ENCODE results near the gene TBC1D8B.
"Not testable (repeated sequence)": the region's sequence is repeated elsewhere in the genome, so short reads cannot be mapped to it uniquely, and the experiment has no call there.

The TBC1D8B gene

DNA sequence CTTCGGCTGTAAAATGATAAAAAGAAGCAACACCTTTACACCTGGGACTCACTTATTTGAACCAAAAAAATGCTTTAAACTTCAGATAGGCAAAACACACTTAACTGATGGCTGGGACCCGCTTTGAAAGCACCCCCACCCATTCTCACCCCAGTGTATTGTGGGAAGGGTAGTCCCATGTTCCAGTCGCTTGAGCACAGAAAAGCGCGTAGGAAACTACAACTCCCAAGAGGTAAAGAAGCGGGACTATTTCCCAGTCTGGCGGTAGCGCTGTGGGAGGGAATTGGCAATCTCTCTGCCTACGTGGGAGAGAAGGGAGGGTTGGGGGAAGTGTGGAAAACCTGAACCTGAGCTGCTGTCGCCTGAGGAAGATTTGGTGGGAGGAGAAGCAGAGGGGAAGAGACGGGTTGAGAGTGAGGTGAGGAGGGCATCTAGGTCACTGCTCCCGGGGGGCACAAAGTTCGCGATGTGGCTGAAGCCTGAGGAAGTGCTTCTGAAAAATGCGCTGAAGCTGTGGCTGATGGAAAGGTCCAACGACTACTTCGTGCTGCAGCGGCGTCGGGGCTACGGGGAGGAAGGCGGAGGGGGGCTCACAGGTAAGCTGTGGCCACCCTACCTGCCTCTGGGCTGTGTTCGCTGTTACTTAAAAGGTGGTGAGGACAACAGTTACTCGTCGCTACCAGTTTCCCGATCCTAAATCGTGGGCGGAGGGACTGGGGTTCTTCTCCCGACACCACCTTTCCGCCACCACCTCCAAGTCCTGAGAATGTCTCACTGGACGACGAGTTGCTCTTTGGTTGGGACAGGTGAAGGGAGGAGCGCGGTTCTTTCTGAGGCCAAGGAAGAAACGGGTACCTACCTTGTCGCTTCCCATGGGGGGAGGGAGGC lies at the start of gene TBC1D8B:
TBC1D8B (plus strand) TSS at position 286 of the 888 bp plus-strand sequence; CDS start at position 467, 181 bp downstream.
- in situ Hi-C loops (cut with HindIII; ENCODE audit: low sequenced_read_pairs), result no loop called here

DNA sequence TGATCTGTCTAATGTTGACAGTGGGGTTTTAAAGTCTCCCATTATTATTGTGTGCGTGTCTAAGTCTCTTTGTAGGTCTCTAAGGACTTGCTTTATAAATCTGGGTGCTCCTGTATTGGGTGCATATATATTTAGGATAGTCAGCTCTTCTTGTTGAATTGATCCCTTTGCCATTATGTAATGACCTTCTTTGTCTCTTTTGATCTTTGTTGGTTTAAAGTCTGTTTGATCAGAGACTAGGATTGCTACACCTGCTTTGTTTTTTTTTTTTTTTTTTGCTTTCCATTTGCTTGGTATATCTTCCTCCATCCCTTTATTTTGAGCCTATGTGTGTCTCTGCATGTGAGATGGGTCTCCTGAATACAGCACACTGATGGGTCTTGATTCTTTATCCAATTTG lies 33.2 kb upstream of the TBC1D8B start:
- in situ Hi-C loops (cut with HindIII; ENCODE audit: low sequenced_read_pairs), result not testable (repeated sequence)

DNA sequence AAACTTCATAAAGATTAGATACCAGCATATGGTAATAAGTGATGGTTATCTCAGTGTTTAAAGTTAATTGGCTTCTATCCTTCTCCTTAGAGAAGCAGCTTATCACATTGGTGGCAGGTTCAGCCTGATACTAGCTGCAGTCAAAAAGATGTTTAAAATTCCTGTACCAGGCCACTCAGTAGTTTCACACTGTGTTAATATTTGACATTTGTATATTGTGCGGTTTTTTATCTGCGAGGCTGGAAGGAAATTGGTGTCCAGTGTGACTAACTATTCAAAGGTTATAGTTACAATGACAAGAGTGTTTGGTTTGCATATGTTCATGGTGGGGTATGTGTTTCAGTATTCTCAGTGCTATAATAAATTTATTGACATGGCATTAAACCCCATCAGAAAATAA lies 27.5 kb upstream of the TBC1D8B start:
- in situ Hi-C loops (cut with HindIII; ENCODE audit: low sequenced_read_pairs), result loop anchor here (25.0 kb wide), 1 partner anchor 288 kb away; no protein-coding TSS in a partner anchor

DNA sequence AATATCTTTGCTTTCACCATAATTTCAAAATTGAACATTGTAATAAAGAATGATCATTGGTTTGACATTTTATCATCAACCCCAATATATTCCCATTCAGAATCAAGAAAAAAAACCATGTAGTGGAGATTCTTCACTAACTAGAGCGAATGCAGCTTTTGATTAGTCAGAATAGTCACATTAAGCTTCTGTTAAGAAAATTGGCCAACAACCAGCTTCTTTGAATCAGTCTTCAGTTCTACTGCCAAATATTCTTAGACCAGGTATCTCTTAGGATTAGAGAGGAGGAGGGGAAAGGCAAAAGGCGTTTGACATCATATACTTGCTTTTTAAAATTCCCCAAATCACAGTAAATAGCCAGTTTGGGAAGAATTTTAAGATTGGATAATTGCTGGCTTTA lies 22.2 kb upstream of the TBC1D8B start:
- in situ Hi-C loops (cut with HindIII; ENCODE audit: low sequenced_read_pairs), result loop anchor here (25.0 kb wide), 1 partner anchor 293 kb away; no protein-coding TSS in a partner anchor

DNA sequence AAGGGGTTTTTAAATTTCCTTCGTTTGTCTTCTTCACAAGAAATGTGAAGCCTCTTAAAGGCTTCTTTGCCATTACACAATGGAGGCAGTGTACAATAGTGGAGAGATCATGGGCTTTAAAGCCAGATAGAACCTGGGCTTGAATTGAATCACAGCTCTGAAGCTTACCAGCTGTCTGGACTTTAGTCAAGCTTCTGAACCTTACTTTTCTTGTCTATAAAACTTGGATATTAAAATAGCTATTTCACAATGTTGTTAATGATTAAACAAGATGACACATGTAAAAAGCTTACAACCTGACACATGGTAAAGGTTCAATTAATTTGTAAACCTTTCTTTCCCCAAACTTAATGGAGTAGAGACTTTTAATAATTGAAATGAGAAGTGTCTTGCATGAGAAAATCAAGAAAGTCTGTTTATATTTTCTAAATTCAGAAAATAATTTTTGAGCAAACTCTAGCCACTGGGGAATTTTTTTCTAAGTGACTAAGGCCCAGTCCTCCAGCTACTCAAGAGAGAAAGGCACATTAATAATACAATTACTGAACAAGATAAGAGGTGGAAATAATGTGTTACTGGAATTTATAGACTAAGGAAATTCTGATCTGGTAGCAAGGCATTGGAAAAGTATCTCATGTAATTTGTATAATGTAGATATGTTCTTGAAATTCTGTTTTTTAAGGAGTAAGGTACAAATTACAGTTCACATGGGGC lies 21.7 kb upstream of the TBC1D8B start:
- in situ Hi-C loops (cut with HindIII; ENCODE audit: low sequenced_read_pairs), result loop anchor here (25.0 kb wide), 1 partner anchor 294 kb away; no protein-coding TSS in a partner anchor

DNA sequence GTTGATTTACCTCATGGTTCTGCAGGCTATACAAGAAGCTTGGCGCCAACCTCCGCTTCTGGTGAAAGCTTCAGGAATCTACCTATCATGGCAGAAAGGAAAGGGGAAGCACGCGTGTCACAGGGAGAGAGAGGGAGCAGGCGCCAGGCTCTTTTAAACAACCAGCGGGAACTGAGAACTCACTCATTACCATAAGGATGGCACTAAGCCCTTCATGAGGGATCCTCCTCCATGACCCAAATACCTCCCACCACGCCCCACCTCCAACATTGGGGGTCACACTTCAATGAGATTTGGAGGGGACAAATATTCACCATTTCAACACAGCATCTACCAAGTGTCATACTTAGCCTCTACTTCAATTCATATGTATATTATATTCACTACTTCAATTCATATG lies 18.8 kb upstream of the TBC1D8B start:
- in situ Hi-C loops (cut with HindIII; ENCODE audit: low sequenced_read_pairs), result loop anchor here (25.0 kb wide), 1 partner anchor 296 kb away; no protein-coding TSS in a partner anchor

DNA sequence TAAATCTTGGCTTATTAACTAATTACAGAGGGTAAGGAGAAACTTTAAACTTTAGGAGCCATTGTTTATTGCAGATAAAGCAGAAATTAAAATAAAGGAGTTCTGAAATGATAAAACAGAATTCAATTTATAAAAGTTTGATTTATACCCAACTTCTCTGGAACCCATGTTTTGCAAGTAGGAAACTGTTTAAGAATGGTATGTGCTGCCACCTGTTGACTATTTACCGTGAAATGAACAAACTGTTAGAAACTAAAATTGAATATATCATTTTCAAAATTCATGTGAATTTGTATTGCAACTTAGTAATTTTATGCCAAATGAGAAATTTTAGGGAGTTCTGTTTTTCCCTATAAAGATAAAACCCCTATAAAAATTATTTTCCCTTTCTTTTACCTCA lies 11.0 kb upstream of the TBC1D8B start:
- in situ Hi-C loops (cut with HindIII; ENCODE audit: low sequenced_read_pairs), result loop anchor here (25.0 kb wide), 1 partner anchor 304 kb away; no protein-coding TSS in a partner anchor

DNA sequence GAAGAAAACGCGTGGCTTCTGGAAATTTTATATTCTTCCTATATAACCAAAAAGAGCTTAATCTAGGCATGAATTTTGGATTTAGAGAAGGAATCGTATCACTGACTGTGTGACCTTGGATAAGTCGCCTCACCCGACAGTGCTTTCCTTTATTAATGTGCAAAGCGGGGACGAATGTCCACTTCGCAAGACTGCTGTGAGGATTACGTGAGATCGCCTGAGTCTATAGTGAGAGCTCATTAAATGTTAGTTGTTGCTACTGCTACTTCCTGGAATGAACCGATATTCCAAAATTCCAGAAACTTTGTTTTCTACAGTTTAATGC lies 448 bp upstream of the TBC1D8B start:
- in situ Hi-C loops (cut with HindIII; ENCODE audit: low sequenced_read_pairs), result no loop called here

DNA sequence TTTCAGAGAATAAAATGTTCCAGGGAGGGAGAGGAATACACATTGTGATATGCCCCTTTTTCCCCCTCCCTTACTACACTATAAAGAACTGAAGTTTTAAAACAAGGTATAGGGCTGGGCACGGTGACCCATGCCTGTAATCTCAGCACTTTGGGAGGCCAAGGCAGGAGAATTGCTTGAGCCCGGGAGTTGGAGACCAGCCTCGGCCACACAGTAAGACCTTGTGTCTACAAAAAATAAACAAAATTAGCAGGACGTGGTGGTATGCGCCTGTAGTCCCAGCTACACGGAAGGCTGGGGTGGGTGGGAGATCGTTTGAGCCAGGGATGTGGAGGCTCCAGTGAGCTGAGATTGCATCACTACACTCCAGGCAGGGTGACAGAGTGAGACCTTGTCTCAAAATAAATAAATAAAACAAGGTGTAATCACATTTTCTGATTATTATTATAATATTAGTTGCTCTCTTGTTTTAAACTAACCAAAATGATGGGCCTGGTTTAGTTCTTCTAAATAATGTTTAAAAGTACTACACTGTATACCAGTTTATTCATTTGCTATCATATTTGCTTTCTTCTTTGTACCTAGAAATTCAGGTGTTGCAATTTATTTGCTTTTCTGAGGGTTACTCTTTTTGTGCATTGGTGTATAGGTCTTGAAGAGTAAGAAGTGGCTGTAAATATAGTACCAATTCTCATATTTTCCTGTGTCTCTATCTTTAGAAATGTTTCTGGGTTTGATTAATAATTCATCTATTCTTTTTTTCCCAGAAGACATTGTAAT lies 8.8 kb downstream of the TBC1D8B start:
- in situ Hi-C loops (cut with HindIII; ENCODE audit: low sequenced_read_pairs), result no loop called here

DNA sequence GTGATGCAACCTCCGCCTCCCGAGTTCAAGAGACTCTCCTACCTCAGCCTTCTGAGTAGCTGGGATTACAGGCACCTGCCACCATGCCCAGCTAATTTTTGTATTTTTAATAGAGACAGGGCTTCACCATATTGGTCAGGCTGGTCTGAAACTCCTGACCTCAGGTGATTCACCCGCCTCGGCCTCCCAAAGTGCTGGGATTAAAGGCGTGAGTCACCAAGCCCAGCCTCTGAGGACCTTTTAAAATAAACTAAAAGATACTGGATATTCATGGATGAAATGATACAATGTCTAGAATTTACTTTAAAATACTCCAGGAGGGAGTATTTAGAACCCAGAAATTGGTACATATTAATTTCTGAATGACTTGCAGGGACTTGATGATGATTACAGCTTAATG lies 10.5 kb downstream of the TBC1D8B start:
- in situ Hi-C loops (cut with HindIII; ENCODE audit: low sequenced_read_pairs), result not testable (repeated sequence)

DNA sequence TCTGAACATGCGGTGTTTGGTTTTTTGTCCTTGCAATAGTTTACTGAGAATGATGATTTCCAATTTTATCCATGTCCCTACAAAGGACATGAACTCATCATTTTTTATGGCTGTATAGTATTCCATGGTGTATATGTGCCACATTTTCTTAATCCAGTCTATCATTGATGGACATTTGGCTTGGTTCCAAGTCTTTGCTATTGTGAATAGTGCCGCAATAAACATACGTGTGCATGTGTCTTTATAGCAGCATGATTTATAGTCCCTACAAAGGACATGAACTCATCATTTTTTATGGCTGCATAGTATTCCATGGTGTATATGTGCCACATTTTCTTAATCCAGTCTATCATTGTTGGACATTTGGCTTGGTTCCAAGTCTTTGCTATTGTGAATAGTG lies 11.6 kb downstream of the TBC1D8B start:
- in situ Hi-C loops (cut with HindIII; ENCODE audit: low sequenced_read_pairs), result not testable (repeated sequence)

DNA sequence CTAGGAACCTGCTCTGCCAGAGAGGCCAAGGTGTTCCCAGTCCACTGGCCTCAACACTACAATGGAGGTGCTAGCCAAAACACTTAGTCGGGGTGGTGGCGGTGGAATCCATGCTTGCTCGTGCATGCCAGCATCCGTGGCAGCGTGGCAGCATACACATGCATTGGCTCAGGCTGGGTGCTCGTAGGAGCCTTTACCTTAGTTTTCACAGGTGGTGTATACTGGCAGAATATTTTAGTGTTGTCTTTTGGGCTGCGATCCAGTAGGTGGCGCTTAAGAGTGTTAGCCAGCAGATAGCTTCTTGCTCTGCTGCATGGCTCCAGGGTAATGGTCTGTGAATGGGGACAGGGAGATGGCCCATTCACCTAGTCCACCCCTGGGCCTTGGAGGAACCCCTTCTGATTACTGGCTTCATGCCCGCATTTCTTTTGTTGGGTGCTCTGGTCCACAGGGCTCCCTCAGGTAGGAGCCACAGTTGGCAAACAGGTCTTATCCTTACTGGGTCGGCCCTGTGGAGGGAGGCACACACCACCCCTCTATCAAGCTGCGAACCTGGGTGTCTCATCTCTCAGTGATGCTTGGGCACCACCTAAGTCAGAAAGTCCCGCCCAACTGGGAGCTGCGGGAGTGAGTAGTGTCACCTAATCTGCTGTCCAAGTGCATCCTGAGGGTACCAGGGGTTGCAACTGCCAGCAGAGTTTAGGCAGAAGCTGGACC lies 60.7 kb downstream of the TBC1D8B start:
- in situ Hi-C loops (cut with HindIII; ENCODE audit: low sequenced_read_pairs), result no loop called here

DNA sequence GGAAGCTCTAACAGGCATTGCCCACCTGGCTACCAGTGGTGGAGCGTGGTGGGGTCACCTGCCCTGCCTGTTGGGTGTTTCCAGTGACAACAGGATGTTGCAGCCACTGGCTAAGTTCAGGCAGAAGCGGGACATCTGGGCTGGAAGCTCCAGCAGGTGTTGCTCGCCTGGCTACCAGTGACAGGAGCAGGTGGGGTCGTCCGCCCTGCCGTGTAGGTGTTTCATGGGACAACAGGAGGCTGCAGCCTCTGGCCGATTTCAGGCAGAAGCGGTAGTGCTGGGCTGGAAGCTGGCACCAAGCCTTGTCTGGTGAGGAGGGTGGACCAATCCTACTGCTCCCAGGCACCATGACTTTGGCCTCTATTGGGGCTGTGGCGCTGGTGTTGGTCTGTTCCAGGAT lies 61.2 kb downstream of the TBC1D8B start:
- in situ Hi-C loops (cut with HindIII; ENCODE audit: low sequenced_read_pairs), result no loop called here

DNA sequence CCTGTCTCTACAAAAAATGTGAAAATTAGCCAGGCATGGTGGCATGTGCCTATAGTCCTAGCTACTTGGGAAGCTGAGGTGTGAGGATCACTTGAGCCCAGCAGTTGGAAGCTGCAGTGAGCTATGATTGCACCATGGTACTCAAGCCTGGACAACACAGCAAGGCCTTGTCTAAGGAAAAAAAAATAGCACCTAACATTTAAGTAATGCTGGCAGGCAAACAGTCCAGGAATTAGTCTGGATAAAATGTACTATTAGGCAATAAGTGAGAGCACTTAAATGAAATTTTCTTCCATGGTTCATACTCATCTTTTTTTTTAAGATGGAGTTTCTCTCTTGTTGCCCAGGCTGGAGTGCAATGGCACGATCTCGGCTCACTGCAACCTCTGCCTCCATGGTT lies 70.3 kb downstream of the TBC1D8B start:
- in situ Hi-C loops (cut with HindIII; ENCODE audit: low sequenced_read_pairs), result loop anchor here (5.0 kb wide), 1 partner anchor 50 kb away; the partner anchor contains the start of gene CLDN2

DNA sequence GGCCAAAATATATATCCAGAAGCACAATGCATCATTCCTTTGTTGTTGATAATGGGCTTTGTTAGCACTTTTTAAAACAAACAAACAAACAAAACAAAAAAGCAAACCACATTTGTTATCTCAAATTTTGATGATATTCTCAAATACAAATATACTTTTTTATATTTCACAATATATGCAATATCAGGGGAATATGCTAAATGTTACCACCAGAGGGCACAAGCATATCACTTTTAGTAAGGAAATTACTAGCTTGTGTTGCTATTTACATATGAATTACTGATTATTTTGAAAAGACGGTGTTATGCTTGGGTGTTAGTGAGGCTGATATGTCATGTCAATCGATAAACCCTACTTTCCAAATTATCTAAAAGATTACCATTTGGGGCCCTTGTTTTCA lies 71.6 kb downstream of the TBC1D8B start:
- in situ Hi-C loops (cut with HindIII; ENCODE audit: low sequenced_read_pairs), result loop anchor here (5.0 kb wide), 1 partner anchor 48 kb away; the partner anchor contains the start of gene CLDN2

DNA sequence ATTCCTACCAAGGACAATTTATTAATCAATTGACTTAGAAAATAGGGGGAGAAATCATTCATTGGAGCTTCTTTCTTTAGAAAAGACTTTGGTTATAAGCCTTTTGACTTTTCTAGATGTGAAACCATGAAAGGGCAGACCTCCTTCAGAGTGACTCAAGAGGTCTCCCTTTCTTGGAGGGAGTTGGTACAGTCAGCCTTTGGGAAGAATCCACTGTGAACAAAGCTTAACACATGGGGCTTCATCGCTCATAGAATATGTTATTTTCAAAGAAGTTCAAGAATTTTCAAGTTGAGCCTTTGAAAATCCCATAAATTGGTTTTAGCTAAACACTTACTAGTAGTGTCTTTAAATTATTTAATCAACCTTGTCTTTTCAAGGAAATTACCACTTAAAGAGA lies 72.7 kb downstream of the TBC1D8B start:
- in situ Hi-C loops (cut with HindIII; ENCODE audit: low sequenced_read_pairs), result no loop called here

DNA sequence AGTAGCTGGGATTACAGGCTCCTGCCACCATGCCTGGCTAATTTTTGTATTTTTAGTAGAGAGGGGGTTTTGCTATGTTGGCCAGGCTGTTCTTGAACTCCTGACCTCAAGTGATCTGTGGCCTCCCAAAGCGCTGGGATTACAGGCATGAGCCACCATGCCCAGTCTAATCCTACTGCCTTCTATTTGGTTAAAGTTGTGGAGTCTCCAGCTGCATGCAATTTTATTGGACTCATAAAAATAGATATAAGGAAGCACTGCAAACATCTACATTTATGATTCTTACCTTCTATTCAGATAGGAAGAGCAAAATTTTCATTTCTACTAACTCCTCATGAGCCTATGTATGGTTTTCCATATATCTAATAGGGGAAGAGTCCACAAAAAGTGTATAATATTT lies 87.0 kb downstream of the TBC1D8B start:
- in situ Hi-C loops (cut with HindIII; ENCODE audit: low sequenced_read_pairs), result no loop called here

DNA sequence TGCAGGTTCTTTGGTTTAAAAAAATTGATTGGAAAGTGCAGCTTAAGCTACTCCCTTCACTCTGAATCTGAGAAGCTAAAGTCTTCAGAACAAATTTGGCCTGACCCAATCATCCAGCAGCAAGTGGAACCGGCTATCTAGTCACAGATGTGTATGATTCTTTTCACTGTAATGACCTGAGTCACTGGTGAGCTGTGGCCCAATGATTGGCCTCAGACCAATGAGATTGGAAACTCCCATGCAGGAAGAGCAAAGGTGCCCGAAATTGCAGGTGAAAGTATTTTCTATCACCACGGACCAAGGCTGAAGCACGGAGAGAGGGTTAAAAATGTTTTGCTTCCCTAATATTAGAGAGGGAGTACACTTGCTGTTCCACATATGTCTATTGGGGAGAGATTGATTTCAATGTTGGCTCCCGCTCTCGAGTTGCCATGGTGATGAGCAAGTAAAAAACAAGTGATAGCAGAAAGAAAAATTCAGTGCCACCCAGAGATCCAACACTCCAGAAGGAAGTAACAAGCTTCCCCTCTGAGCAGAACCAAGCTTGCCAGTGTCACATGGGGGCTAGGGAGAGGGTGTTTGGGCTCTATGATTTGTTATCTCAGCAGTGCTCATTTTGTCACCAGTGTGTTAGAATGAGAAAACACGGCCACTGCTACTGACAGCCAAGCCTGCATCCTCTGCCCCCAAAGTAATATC lies 89.4 kb downstream of the TBC1D8B start:
- in situ Hi-C loops (cut with HindIII; ENCODE audit: low sequenced_read_pairs), result no loop called here

DNA sequence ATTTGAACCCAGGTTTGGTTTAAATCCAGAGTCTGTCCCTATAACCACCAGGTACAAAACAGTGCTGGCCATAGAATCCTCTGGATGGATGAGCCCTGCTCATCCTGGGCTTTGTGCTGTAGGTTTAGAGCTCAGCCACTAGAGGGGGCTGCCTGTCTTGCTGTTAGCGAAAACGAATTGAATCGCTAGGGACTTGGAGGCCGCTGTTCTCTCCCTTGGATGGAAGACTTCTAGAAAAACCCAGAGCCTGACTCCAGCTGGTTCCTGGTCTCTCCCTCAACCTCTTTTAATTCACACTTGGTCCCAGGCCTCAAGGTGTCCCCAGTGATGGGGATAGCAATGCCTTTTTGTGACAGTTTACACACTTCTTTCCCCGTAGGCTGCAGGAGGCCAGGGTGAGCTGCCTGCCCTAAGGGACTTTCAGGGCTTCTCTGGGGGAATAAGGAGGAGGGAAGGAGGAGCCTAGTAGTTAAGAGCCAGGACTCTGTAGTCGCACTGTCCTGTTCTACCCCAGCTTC lies 92.0 kb downstream of the TBC1D8B start:
- in situ Hi-C loops (cut with HindIII; ENCODE audit: low sequenced_read_pairs), result no loop called here
